Prostate gland (tissue), 2 donors: Measurements from ENCODE around the gene SLC51B. TPM values are rescaled to one million over a fixed set of nuclear protein-coding genes. Genes with fewer than 3 reads are reported as not detected.
A peak's percentile ranks its signal among the peaks of the same experiment; 100 is the strongest.

ENCODE experiments used
- DNase-seq: peaks from one replicate; pipeline ENCODE4 v3.0.0-alpha.2; 2019; ENCODE audit warnings: low spot score
- H3K27ac ChIP-seq, 2 donors: fragments of 200-600 bp; sonication (generic); 2 replicates each; pipeline ENCODE4 v1.5.1; 2017 to 2019
- H3K27me3 ChIP-seq: fragments of 200-600 bp; sonication (generic); replicated peaks from 2 replicates; pipeline ENCODE4 v1.5.1; 2019; ENCODE audit not compliant: insufficient read depth
- H3K36me3 ChIP-seq, 2 donors: fragments of 200-600 bp; sonication (generic); 1 replicate in 1 of 2; 2 replicates in 1 of 2; pipeline versions ENCODE4 v1.5.1 to v1.8.1; 2017 to 2019
- H3K4me1 ChIP-seq: fragments of 200-600 bp; sonication (generic); replicated peaks from 2 replicates; pipeline ENCODE4 v1.5.1; 2019
- H3K4me3 ChIP-seq, 2 donors: fragments of 200-600 bp; sonication (generic); 2 replicates each; pipeline ENCODE4 v1.5.1; 2017 to 2019
- H3K9me3 ChIP-seq: fragments of 200-600 bp; sonication (generic); 2 replicates; pipeline ENCODE4 v1.5.1; 2017
- CTCF ChIP-seq, 4 experiments: fragments of 200-600 bp in 2 of 4; fragments of 450-650 bp in 2 of 4; sonication (generic) in 2 of 4; IDR thresholded peaks; 1 replicate in 3 of 4; 2 replicates in 1 of 4; pipeline ENCODE4 v1.5.1; 2016 to 2019; ENCODE audit warnings: antibody characterized with exemption in 4 of 4, mild to moderate bottlenecking in 2 of 4, moderate library complexity in 2 of 4
- POLR2A ChIP-seq: fragments of 450-650 bp; IDR thresholded peaks from one replicate; pipeline ENCODE4 v1.6.1; 2016; ENCODE audit warnings: antibody characterized with exemption, mild to moderate bottlenecking
- POLR2AphosphoS5 ChIP-seq: sonication (generic); formaldehyde crosslinking; IDR thresholded peaks from one replicate; pipeline ENCODE4 v1.6.1; 2017; ENCODE audit warnings: antibody characterized with exemption
- WGBS: methylation state at CpG from one replicate; pipeline ENCODE4 v1.1.5; 2018; 5-methylcytosine and 5-hydroxymethylcytosine counted together
- intact Hi-C: fragments of 100-400 bp; cut with DNase I; formaldehyde crosslinking; loops from one replicate; pipeline ENCODE4 v1.14.2; 2022
- total RNA-seq, 2 donors: library from RNA; depleted of rRNA; stranded (reverse); fragments of >200 nt; gene quantifications; one replicate each; pipeline ENCODE4 v1.1.0, GENCODE V29; 2016

SLC51B gene
- total RNA-seq, 2 donors from 2014 or later: 0.68 TPM; not detected in 1

GRCh38 chr15:65101411-65101890 is 56.3 kb downstream of the SLC51B start:
- Histone ChIP-seq H3K36me3 (no peaks in the 10 kb centered on the region), H3K4me3 (no peak overlapping the region), H3K4me1 (no peaks in the 10 kb centered on the region), H3K27ac (peak overlapping the region in 1 of 2 donors; percentile 54), H3K27me3 (no peaks in the 10 kb centered on the region), H3K9me3 (no peaks in the 10 kb centered on the region)
- intact Hi-C loops: no loop called here
- TF ChIP-seq CTCF (IDR thresholded peaks at IDR 0.05): peak; percentile 63 to 85 (median 76)
- peak; percentile 32 for TF ChIP-seq POLR2AphosphoS5
- TF ChIP-seq POLR2A: no peak
- DNase-seq: peak; percentile 51
- 37% methylated on average over 9 of the region's 9 CpGs for WGBS

- Histone ChIP-seq H3K36me3 (no peaks in the 10 kb centered on the region), H3K4me1 (no peaks in the 10 kb centered on the region), H3K9me3 (no peaks in the 10 kb centered on the region), H3K27ac (peak overlapping the region in 1 of 2 donors; percentile 54), H3K27me3 (no peaks in the 10 kb centered on the region), H3K4me3 (no peak overlapping the region)
- TF ChIP-seq POLR2A: no peak
- 76% methylated on average over 67 of the region's 75 CpGs for whole genome bisulfite sequencing
- no peak for DNase-seq
- intact Hi-C loops: no loop called here
Observed at GRCh38 chr15:65101891-65102708, 56.9 kb downstream of the SLC51B start.

GRCh38 chr15:65102912-65103311 is 57.7 kb downstream of the SLC51B start:
- Histone ChIP-seq H3K27me3 (no peaks in the 10 kb centered on the region), H3K4me1 (no peaks in the 10 kb centered on the region), H3K36me3 (no peaks in the 10 kb centered on the region), H3K4me3 (no peak overlapping the region), H3K27ac (no peak overlapping the region), H3K9me3 (no peaks in the 10 kb centered on the region)
- intact Hi-C loops: no loop called here
- TF ChIP-seq CTCF (IDR thresholded peaks at IDR 0.05) (no peak), POLR2A (no peak), POLR2AphosphoS5 (no peak)
- no peak for DNase-seq
- 95% methylated on average over 3 of the region's 3 CpGs for WGBS

Other genes starting within 250 kb of the SLC51B start
- gene PIF1, start 219.7 kb upstream of the SLC51B start, total RNA-seq: 1 to 10 TPM in 1 of 2 donors, under 1 TPM in 1; 0.82 to 9.8 TPM
- gene PLEKHO2, start 203.5 kb upstream of the SLC51B start, total RNA-seq: 10 to 100 TPM in 1 of 2 donors, 1 to 10 TPM in 1; 8.6 to 31.8 TPM
- 10 to 100 TPM in 1 of 2 donors, 1 to 10 TPM in 1; 3.3 to 23.9 TPM for gene ANKDD1A, start 133.5 kb upstream of the SLC51B start, total RNA-seq
- gene SPG21, start 55.5 kb upstream of the SLC51B start, total RNA-seq: 10 to 100 TPM; 95.8 to 98.8 TPM
- 10 to 100 TPM; 31.0 to 37.9 TPM for gene MTFMT, start 15.7 kb upstream of the SLC51B start, total RNA-seq
- 100 to 1,000 TPM in 1 of 2 donors, 10 to 100 TPM in 1; 56.3 to 124 TPM for gene RASL12, start 22.6 kb downstream of the SLC51B start, total RNA-seq
- under 1 TPM in 1 of 2 donors, not detected in 1; 0.57 TPM for gene KBTBD13, start 31.4 kb downstream of the SLC51B start, total RNA-seq
- 1 to 10 TPM; 1.9 to 8.5 TPM for gene UBAP1L, start 69.8 kb downstream of the SLC51B start, total RNA-seq
- gene PDCD7, start 88.4 kb downstream of the SLC51B start, total RNA-seq: 10 to 100 TPM; 30.8 to 43.6 TPM
- gene CLPX, start 140.0 kb downstream of the SLC51B start, total RNA-seq: 10 to 100 TPM; 36.2 to 41.2 TPM
- 10 to 100 TPM in 1 of 2 donors, under 1 TPM in 1; 0.82 to 27.8 TPM for gene CILP, start 166.1 kb downstream of the SLC51B start, total RNA-seq
- 10 to 100 TPM; 13.0 to 17.0 TPM for gene PARP16, start 241.5 kb downstream of the SLC51B start, total RNA-seq